Pons (tissue), 1 donor: ENCODE measurements around the gene MAP4K3.

Source experiments
- DNase-seq: peaks from one replicate; pipeline ENCODE4 v3.0.0-alpha.2; 2016; ENCODE audit warnings: low spot score

Gene MAP4K3

GRCh38 chr2:39241588-39241987, 195.5 kb downstream of the MAP4K3 start:
- no peak for DNase-seq

- DNase-seq: no peak
Measured at GRCh38 chr2:39240758-39241157, 196.3 kb downstream of the MAP4K3 start.

- no peak for DNase-seq
Measured at GRCh38 chr2:39234754-39235153, 202.3 kb downstream of the MAP4K3 start.

GRCh38 chr2:39232141-39232540, 204.9 kb downstream of the MAP4K3 start:
- no peak for DNase-seq

GRCh38 chr2:39228413-39229209, 208.5 kb downstream of the MAP4K3 start:
- DNase-seq: no peak

GRCh38 chr2:39227628-39228412, 209.3 kb downstream of the MAP4K3 start:
- DNase-seq: peak; percentile 71

- no peak for DNase-seq
Measured at GRCh38 chr2:39225567-39225966, 211.5 kb downstream of the MAP4K3 start.

- no peak for DNase-seq
Measured at GRCh38 chr2:39223909-39224308, 213.2 kb downstream of the MAP4K3 start.

- no peak for DNase-seq
Measured at GRCh38 chr2:39221459-39221858, 215.6 kb downstream of the MAP4K3 start.

GRCh38 chr2:39220136-39220535, 216.9 kb downstream of the MAP4K3 start:
- DNase-seq: no peak

GRCh38 chr2:39218391-39218790, 218.7 kb downstream of the MAP4K3 start:
- no peak for DNase-seq

GRCh38 chr2:39217192-39217550, 219.9 kb downstream of the MAP4K3 start:
- DNase-seq: no peak

GRCh38 chr2:39216346-39217191, 220.5 kb downstream of the MAP4K3 start:
- no peak for DNase-seq

- no peak for DNase-seq
Measured at GRCh38 chr2:39215545-39215944, 221.5 kb downstream of the MAP4K3 start.

- no peak for DNase-seq
Measured at GRCh38 chr2:39213015-39213414, 224.1 kb downstream of the MAP4K3 start.

- no peak for DNase-seq
Measured at GRCh38 chr2:39210846-39211245, 226.2 kb downstream of the MAP4K3 start.

- DNase-seq: no peak
Measured at GRCh38 chr2:39203382-39203781, 233.7 kb downstream of the MAP4K3 start.

- DNase-seq: no peak
Measured at GRCh38 chr2:39202639-39203369, 234.3 kb downstream of the MAP4K3 start.
